AG04449 (cell line): ENCODE measurements around the gene GAB2.

Experiments
- CTCF ChIA-PET: fragments of 350-600 bp; formaldehyde crosslinking; extraction: SDS; loops from one replicate; lab custom pipeline; 2021; ENCODE audit warnings: antibody characterized with exemption; lab: Yijun Ruan, JAX
- POLR2A ChIA-PET: fragments of 400-600, 350-600 bp; formaldehyde crosslinking; extraction: SDS; loops from one replicate; lab custom pipeline; 2020; ENCODE audit warnings: antibody characterized with exemption, inconsistent platforms; lab: Yijun Ruan, JAX
- DNase-seq: peaks from one replicate; pipeline ENCODE4 v3.0.0-alpha.2; 2010; ENCODE audit warnings: low read depth, low spot score
- H3K4me3 ChIP-seq: 2 replicates; pipeline ENCODE4 v1.5.1; 2011; ENCODE audit warnings: low read depth, mild to moderate bottlenecking, control low read depth, low read length
- CTCF ChIP-seq: IDR thresholded peaks from one replicate; pipeline ENCODE4 v1.5.1; 2011; ENCODE audit warnings: mild to moderate bottlenecking, moderate library complexity, low read length, control low read depth, inconsistent platforms; ENCODE audit not compliant: insufficient read depth; ENCODE audit errors: missing control alignments

The GAB2 gene

GRCh38 chr11:78418584-78419211, 1.1 kb upstream of the GAB2 start:
- no peak for DNase-seq
- ChIA-PET POLR2A (interaction anchor here (0.6 to 1.1 kb wide), 3 partner anchors 37 to 230 kb away, joined by 3 read pairs; partner anchors contain the start of genes KCTD21 and USP35), CTCF (interaction anchor here (0.7 to 7.5 kb wide), 7 partner anchors 11 to 191 kb away, joined by 3 to 135 read pairs (median 3); no protein-coding TSS in a partner anchor)
- peak overlapping the region; percentile 74 for H3K4me3 ChIP-seq
- no peak for TF ChIP-seq CTCF

GRCh38 chr11:78417888-78418583, 416 bp upstream of the GAB2 start:
- DNase-seq, result no peak
- POLR2A ChIA-PET, result interaction anchor here (0.6 to 1.1 kb wide), 2 partner anchors 36 to 147 kb away, joined by 3 read pairs; no protein-coding TSS in a partner anchor
- no peak for TF ChIP-seq CTCF
- CTCF ChIA-PET, result interaction anchor here (0.7 to 7.5 kb wide), 6 partner anchors 12 to 190 kb away, joined by 3 to 135 read pairs (median 16); no protein-coding TSS in a partner anchor
- H3K4me3 ChIP-seq, result peak overlapping the region; percentile 74

- peak; percentile 45 for DNase-seq
- CTCF ChIA-PET, result interaction anchor here (1.1 to 7.5 kb wide), 12 partner anchors 11 to 205 kb away, joined by 3 to 135 read pairs (median 7); no protein-coding TSS in a partner anchor
- H3K4me3 ChIP-seq, result peak overlapping the region; percentile 64
- peak; percentile 59 for TF ChIP-seq CTCF
- POLR2A ChIA-PET, result interaction anchor here (0.7 kb wide), 1 partner anchor 277 kb away, joined by 3 read pairs; no protein-coding TSS in a partner anchor
Observed at GRCh38 chr11:78416285-78417174, 1.1 kb downstream of the GAB2 start.

GRCh38 chr11:78415338-78415737, 2.3 kb downstream of the GAB2 start:
- no peak overlapping the region for H3K4me3 ChIP-seq
- ChIA-PET CTCF (interaction anchor here (1.1 to 7.5 kb wide), 12 partner anchors 9 to 204 kb away, joined by 3 to 135 read pairs (median 7); no protein-coding TSS in a partner anchor), POLR2A (no interaction called here)

More at GRCh38 chr11:78415338-78415737, 2.3 kb downstream of the GAB2 start:
- no peak for TF ChIP-seq CTCF
- DNase-seq, result no peak
